Neural progenitor cell (in vitro differentiated cells): ENCODE data around the gene FRG1. TPM values are rescaled to one million over a fixed set of nuclear protein-coding genes. Genes with fewer than 3 reads are reported as not detected.
"Not testable (repeated sequence)": the region's sequence is repeated elsewhere in the genome, so short reads cannot be mapped to it uniquely, and the experiment has no call there.

Experiments
- DNase-seq: peaks from one replicate; pipeline ENCODE4 v3.0.0-alpha.2; 2016; ENCODE audit warnings: low spot score
- H2AFZ ChIP-seq: fragments of 200-600 bp; sonication (generic); replicated peaks from 2 replicates; pipeline ENCODE4 v1.6.1; 2016; ENCODE audit warnings: antibody characterized with exemption
- H3F3A ChIP-seq: fragments of 200-600 bp; sonication (generic); 2 replicates; pipeline ENCODE4 v1.6.1; 2016; ENCODE audit warnings: antibody characterized with exemption, low read depth
- H3K27ac ChIP-seq: fragments of 200-600 bp; sonication (generic); 2 replicates; pipeline ENCODE4 v1.5.1; 2016; ENCODE audit warnings: mild to moderate bottlenecking
- H3K27me3 ChIP-seq: fragments of 200-600 bp; sonication (generic); 2 replicates; pipeline ENCODE4 v1.6.1; 2016; ENCODE audit warnings: mild to moderate bottlenecking, moderate library complexity
- H3K36me3 ChIP-seq: fragments of 200-600 bp; sonication (generic); 2 replicates; pipeline ENCODE4 v1.5.1; 2016
- H3K4me1 ChIP-seq: fragments of 200-600 bp; sonication (generic); 2 replicates; pipeline ENCODE4 v1.6.1; 2016; ENCODE audit warnings: mixed run types
- H3K4me2 ChIP-seq: fragments of 200-600 bp; sonication (generic); 2 replicates; pipeline ENCODE4 v1.6.1; 2016
- H3K4me3 ChIP-seq: fragments of 200-600 bp; sonication (generic); 2 replicates; pipeline ENCODE4 v1.5.1; 2016
- H3K79me2 ChIP-seq: fragments of 200-600 bp; sonication (generic); 2 replicates; pipeline ENCODE4 v1.6.1; 2016; ENCODE audit warnings: low read depth
- H3K9ac ChIP-seq: fragments of 200-600 bp; sonication (generic); 2 replicates; pipeline ENCODE4 v1.6.1; 2016
- H3K9me3 ChIP-seq: fragments of 200-600 bp; sonication (generic); 2 replicates; pipeline ENCODE4 v1.5.1; 2016; ENCODE audit warnings: low read depth
- H4K20me1 ChIP-seq: fragments of 200-600 bp; sonication (generic); 2 replicates; pipeline ENCODE4 v1.6.1; 2016; ENCODE audit warnings: low read depth
- H3K27ac Mint-ChIP-seq: 3 replicates; pipeline ENCODE4 v1.8.0; 2021; ENCODE audit warnings: mixed read lengths
- H3K27me3 Mint-ChIP-seq: 2 replicates; pipeline ENCODE4 v1.8.0; 2022; ENCODE audit warnings: low read depth, mild to moderate bottlenecking, inconsistent platforms, moderate library complexity, mixed read lengths; ENCODE audit not compliant: insufficient read depth
- H3K36me3 Mint-ChIP-seq: 3 replicates; pipeline ENCODE4 v1.8.0; 2021; ENCODE audit warnings: mixed read lengths
- H3K4me1 Mint-ChIP-seq: 3 replicates; pipeline ENCODE4 v1.8.0; 2021; ENCODE audit warnings: mixed read lengths
- H3K4me3 Mint-ChIP-seq: 3 replicates; pipeline ENCODE4 v1.8.0; 2021; ENCODE audit warnings: mild to moderate bottlenecking, moderate library complexity, mixed read lengths
- H3K9me3 Mint-ChIP-seq: 3 replicates; pipeline ENCODE4 v1.8.0; 2020; ENCODE audit warnings: mixed read lengths
- CTCF ChIP-seq: fragments of 200-600 bp; sonication (generic); IDR thresholded peaks from 2 replicates; pipeline ENCODE4 v1.5.1; 2017; ENCODE audit warnings: antibody characterized with exemption, mild to moderate bottlenecking
- EZH2 ChIP-seq: fragments of 200-600 bp; sonication (generic); IDR thresholded peaks from 2 replicates; pipeline ENCODE4 v1.6.1; 2017; ENCODE audit warnings: antibody characterized with exemption, mild to moderate bottlenecking, moderate library complexity
- EZH2phosphoT487 ChIP-seq: fragments of 200-600 bp; sonication (generic); IDR thresholded peaks from 2 replicates; pipeline ENCODE4 v1.6.1; 2017; ENCODE audit warnings: antibody characterized with exemption
- total RNA-seq: library from RNA; depleted of rRNA; stranded (reverse); fragments of >200 nt; gene quantifications from 2 replicates; pipeline ENCODE4 v1.2.3, GENCODE V29; 2015; ENCODE audit warnings: low replicate concordance

FRG1 gene
- total RNA-seq, 1 donor from 2014 or later: 127 TPM

GRCh38 chr4:189941005-189941450 is 356 bp downstream of the FRG1 start:
- H3F3A ChIP-seq: no peaks in the 10 kb centered on the region
- peak overlapping the region; percentile 56 for H3K9ac ChIP-seq
- H3K4me2 ChIP-seq: peak overlapping the region; percentile 84
- no peaks in the 10 kb centered on the region for H3K27me3 ChIP-seq
- H3K9me3 Mint-ChIP-seq: peaks cover 8% of the 10 kb centered on the region
- H3K4me3 Mint-ChIP-seq: peak overlapping the region; percentile 87
- TF ChIP-seq EZH2phosphoT487: no peak
- TF ChIP-seq CTCF: no peak
- no peak for TF ChIP-seq EZH2
- peak overlapping the region; percentile 2 for H3K27ac ChIP-seq
- H3K36me3 ChIP-seq: no peaks in the 10 kb centered on the region
- H3K79me2 ChIP-seq: peaks cover 50% of the 10 kb centered on the region
- peaks cover 8% of the 10 kb centered on the region for H3K27me3 Mint-ChIP-seq
- peaks cover 10% of the 10 kb centered on the region for H3K36me3 Mint-ChIP-seq
- peak overlapping the region; percentile 48 for H2AFZ ChIP-seq
- H3K4me3 ChIP-seq: peak overlapping the region; percentile 72
- no peak for DNase-seq
- H3K9me3 ChIP-seq: no peaks in the 10 kb centered on the region
- H4K20me1 ChIP-seq: no peaks in the 10 kb centered on the region
- peaks cover 5% of the 10 kb centered on the region for H3K4me1 ChIP-seq
- peak overlapping the region; percentile 80 for H3K27ac Mint-ChIP-seq
- peaks cover 13% of the 10 kb centered on the region for H3K4me1 Mint-ChIP-seq

GRCh38 chr4:189942412-189942811 is 1.7 kb downstream of the FRG1 start:
- not testable (repeated sequence) for H3K27ac Mint-ChIP-seq, H3K9ac ChIP-seq, H3K36me3 ChIP-seq, DNase-seq, H3K27me3 Mint-ChIP-seq, H3K4me1 ChIP-seq, H3K4me2 ChIP-seq, H3K27me3 ChIP-seq, H2AFZ ChIP-seq, H3F3A ChIP-seq, H3K4me3 ChIP-seq, H4K20me1 ChIP-seq, H3K9me3 Mint-ChIP-seq, H3K9me3 ChIP-seq, H3K27ac ChIP-seq
- peaks cover 13% of the 10 kb centered on the region for H3K4me1 Mint-ChIP-seq
- peak overlapping the region; percentile 87 for H3K4me3 Mint-ChIP-seq
- peaks cover 63% of the 10 kb centered on the region for H3K79me2 ChIP-seq
- H3K36me3 Mint-ChIP-seq: peaks cover 10% of the 10 kb centered on the region

GRCh38 chr4:189944077-189944476 is 3.4 kb downstream of the FRG1 start:
- H3K27ac ChIP-seq, H3K4me2 ChIP-seq, H2AFZ ChIP-seq, H3K27ac Mint-ChIP-seq, H3K27me3 ChIP-seq, H3K4me3 ChIP-seq, H3K9me3 ChIP-seq, H3F3A ChIP-seq, H3K36me3 ChIP-seq, H4K20me1 ChIP-seq, H3K9me3 Mint-ChIP-seq, H3K9ac ChIP-seq, H3K4me3 Mint-ChIP-seq, H3K27me3 Mint-ChIP-seq, H3K4me1 ChIP-seq, DNase-seq: not testable (repeated sequence)
- peaks cover 79% of the 10 kb centered on the region for H3K79me2 ChIP-seq
- Mint-ChIP-seq H3K4me1 (peaks cover 13% of the 10 kb centered on the region), H3K36me3 (peaks cover 10% of the 10 kb centered on the region)

GRCh38 chr4:189946906-189947305 is 6.2 kb downstream of the FRG1 start:
- not testable (repeated sequence) for H3K36me3 ChIP-seq, H3F3A ChIP-seq, H2AFZ ChIP-seq, H3K9me3 ChIP-seq, H3K4me1 ChIP-seq, DNase-seq, H3K27me3 Mint-ChIP-seq, H3K27ac ChIP-seq, H3K4me1 Mint-ChIP-seq, H3K27me3 ChIP-seq, H3K27ac Mint-ChIP-seq, H4K20me1 ChIP-seq, H3K9ac ChIP-seq, H3K4me2 ChIP-seq, H3K4me3 ChIP-seq, H3K4me3 Mint-ChIP-seq, H3K9me3 Mint-ChIP-seq
- peaks cover 87% of the 10 kb centered on the region for H3K79me2 ChIP-seq
- peaks cover 15% of the 10 kb centered on the region for H3K36me3 Mint-ChIP-seq

GRCh38 chr4:189948486-189948885 is 7.8 kb downstream of the FRG1 start:
- H3K36me3 ChIP-seq, H4K20me1 ChIP-seq, H3K9me3 ChIP-seq, H3K4me2 ChIP-seq, H3K27ac ChIP-seq, H3K4me3 Mint-ChIP-seq, H3K9ac ChIP-seq, H2AFZ ChIP-seq, H3K27ac Mint-ChIP-seq, H3K4me3 ChIP-seq, H3K27me3 Mint-ChIP-seq, H3F3A ChIP-seq, DNase-seq, H3K4me1 ChIP-seq, H3K27me3 ChIP-seq, H3K9me3 Mint-ChIP-seq, H3K4me1 Mint-ChIP-seq: not testable (repeated sequence)
- peaks cover 15% of the 10 kb centered on the region for H3K36me3 Mint-ChIP-seq
- peaks cover 71% of the 10 kb centered on the region for H3K79me2 ChIP-seq

- not testable (repeated sequence) for H3K9ac ChIP-seq, H3K27ac ChIP-seq, H3F3A ChIP-seq, H2AFZ ChIP-seq, H3K36me3 ChIP-seq, H3K4me1 ChIP-seq, H3K9me3 ChIP-seq, H3K27me3 Mint-ChIP-seq, H3K4me1 Mint-ChIP-seq, H3K79me2 ChIP-seq, H4K20me1 ChIP-seq, H3K4me3 ChIP-seq, H3K27me3 ChIP-seq, H3K27ac Mint-ChIP-seq, H3K4me3 Mint-ChIP-seq, DNase-seq, H3K4me2 ChIP-seq
- peaks cover 12% of the 10 kb centered on the region for H3K36me3 Mint-ChIP-seq
- peaks cover 35% of the 10 kb centered on the region for H3K9me3 Mint-ChIP-seq
Observed at GRCh38 chr4:189969291-189969690, 28.6 kb downstream of the FRG1 start.
